Smooth muscle cell (in vitro differentiated cells): ENCODE results near the gene BLM. TPM values are rescaled to one million over a fixed set of nuclear protein-coding genes. Genes with fewer than 3 reads are reported as not detected.

Experiments used
- DNase-seq: peaks from one replicate; lab custom pipeline; 2025; ENCODE audit not compliant: unreplicated experiment; lab: John Stamatoyannopoulos, UW
- H2AFZ ChIP-seq: fragments of 200-600 bp; sonication (generic); 2 replicates; pipeline ENCODE4 v1.6.0; 2016; ENCODE audit warnings: antibody characterized with exemption, low read depth, mild to moderate bottlenecking
- H3F3A ChIP-seq: fragments of 200-600 bp; sonication (generic); 2 replicates; pipeline ENCODE4 v1.6.0; 2017; ENCODE audit warnings: antibody characterized with exemption, low read depth
- H3K27ac ChIP-seq: fragments of 200-600 bp; sonication (generic); 2 replicates; pipeline ENCODE4 v1.5.1; 2016; ENCODE audit warnings: low read depth, mild to moderate bottlenecking
- H3K27me3 ChIP-seq: fragments of 200-600 bp; sonication (generic); 2 replicates; pipeline ENCODE4 v1.6.1; 2016; ENCODE audit warnings: low read depth, mild to moderate bottlenecking
- H3K36me3 ChIP-seq: fragments of 200-600 bp; sonication (generic); 2 replicates; pipeline ENCODE4 v1.5.1; 2016; ENCODE audit warnings: low read depth
- H3K4me1 ChIP-seq: fragments of 200-600 bp; sonication (generic); 2 replicates; pipeline ENCODE4 v1.5.1; 2016; ENCODE audit warnings: low read depth
- H3K4me2 ChIP-seq: fragments of 200-600 bp; sonication (generic); 2 replicates; pipeline ENCODE4 v1.6.0; 2016; ENCODE audit warnings: mild to moderate bottlenecking
- H3K4me3 ChIP-seq: fragments of 200-600 bp; sonication (generic); 2 replicates; pipeline ENCODE4 v1.5.1; 2016; ENCODE audit warnings: mild to moderate bottlenecking
- H3K79me2 ChIP-seq: fragments of 200-600 bp; sonication (generic); 2 replicates; pipeline ENCODE4 v1.6.0; 2016; ENCODE audit warnings: low read depth, mild to moderate bottlenecking
- H3K9ac ChIP-seq: fragments of 200-600 bp; sonication (generic); 2 replicates; pipeline ENCODE4 v1.6.0; 2016; ENCODE audit warnings: low read depth
- H3K9me3 ChIP-seq: fragments of 200-600 bp; sonication (generic); replicated peaks from 2 replicates; pipeline ENCODE4 v1.5.1; 2016; ENCODE audit warnings: low read depth
- H4K20me1 ChIP-seq: fragments of 200-600 bp; sonication (generic); 2 replicates; pipeline ENCODE4 v1.6.0; 2016; ENCODE audit warnings: low read depth
- WGBS: methylation state at CpG from one replicate; pipeline ENCODE4 v1.1.7; 2016; ENCODE audit warnings: low lambda C conversion rate; 5-methylcytosine and 5-hydroxymethylcytosine counted together
- polyA plus RNA-seq: library from polyadenylated mRNA; unstranded; fragments of >200 nt; fragmentation: Nextera tagmentation; extraction: Ambion mirVana; gene quantifications from 2 replicates; pipeline ENCODE4 v1.2.1, GENCODE V29; 2016
- total RNA-seq: library from RNA; depleted of rRNA; stranded (reverse); fragments of >200 nt; gene quantifications from 2 replicates; pipeline ENCODE4 v1.2.3, GENCODE V29; 2014
- TF ChIP-seq, protein P1 (sequence below): fragments of 200-600 bp; sonication (generic); IDR thresholded peaks from 2 replicates; pipeline ENCODE4 v1.5.1; 2017; ENCODE audit warnings: borderline replicate concordance, mild to moderate bottlenecking, antibody characterized with exemption; ENCODE audit not compliant: insufficient read depth, poor library complexity, severe bottlenecking

The BLM gene
- total and polyA plus RNA-seq, 2 experiments from 2014 or later: 3.1 to 4.9 TPM

GRCh38 chr15:90698629-90699028 lies 18.5 kb upstream of the BLM start:
- Histone ChIP-seq H3F3A (no peaks in the 10 kb centered on the region), H3K27me3 (no peaks in the 10 kb centered on the region), H3K4me2 (no peak overlapping the region), H2AFZ (no peak overlapping the region), H3K9me3 (no peaks in the 10 kb centered on the region), H3K36me3 (no peaks in the 10 kb centered on the region), H3K4me1 (no peaks in the 10 kb centered on the region), H3K79me2 (no peaks in the 10 kb centered on the region), H3K9ac (no peak overlapping the region), H3K4me3 (no peak overlapping the region), H4K20me1 (no peaks in the 10 kb centered on the region), H3K27ac (no peak overlapping the region)
- WGBS: 95% methylated on average over 3 of the region's 3 CpGs
- TF ChIP-seq, protein P1, sequence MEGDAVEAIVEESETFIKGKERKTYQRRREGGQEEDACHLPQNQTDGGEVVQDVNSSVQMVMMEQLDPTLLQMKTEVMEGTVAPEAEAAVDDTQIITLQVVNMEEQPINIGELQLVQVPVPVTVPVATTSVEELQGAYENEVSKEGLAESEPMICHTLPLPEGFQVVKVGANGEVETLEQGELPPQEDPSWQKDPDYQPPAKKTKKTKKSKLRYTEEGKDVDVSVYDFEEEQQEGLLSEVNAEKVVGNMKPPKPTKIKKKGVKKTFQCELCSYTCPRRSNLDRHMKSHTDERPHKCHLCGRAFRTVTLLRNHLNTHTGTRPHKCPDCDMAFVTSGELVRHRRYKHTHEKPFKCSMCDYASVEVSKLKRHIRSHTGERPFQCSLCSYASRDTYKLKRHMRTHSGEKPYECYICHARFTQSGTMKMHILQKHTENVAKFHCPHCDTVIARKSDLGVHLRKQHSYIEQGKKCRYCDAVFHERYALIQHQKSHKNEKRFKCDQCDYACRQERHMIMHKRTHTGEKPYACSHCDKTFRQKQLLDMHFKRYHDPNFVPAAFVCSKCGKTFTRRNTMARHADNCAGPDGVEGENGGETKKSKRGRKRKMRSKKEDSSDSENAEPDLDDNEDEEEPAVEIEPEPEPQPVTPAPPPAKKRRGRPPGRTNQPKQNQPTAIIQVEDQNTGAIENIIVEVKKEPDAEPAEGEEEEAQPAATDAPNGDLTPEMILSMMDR: no peak
- DNase-seq: no peak

GRCh38 chr15:90701048-90701447 lies 16.1 kb upstream of the BLM start:
- Histone ChIP-seq H4K20me1 (no peaks in the 10 kb centered on the region), H3K9ac (no peak overlapping the region), H3K27me3 (no peaks in the 10 kb centered on the region), H3F3A (no peaks in the 10 kb centered on the region), H3K9me3 (no peaks in the 10 kb centered on the region), H3K4me1 (no peaks in the 10 kb centered on the region), H3K4me2 (no peak overlapping the region), H3K36me3 (no peaks in the 10 kb centered on the region), H2AFZ (no peak overlapping the region), H3K79me2 (no peaks in the 10 kb centered on the region), H3K4me3 (no peak overlapping the region), H3K27ac (no peak overlapping the region)
- DNase-seq: no peak
- 91% methylated on average over 2 of the region's 2 CpGs for WGBS
- TF ChIP-seq, protein P1: no peak

DNA sequence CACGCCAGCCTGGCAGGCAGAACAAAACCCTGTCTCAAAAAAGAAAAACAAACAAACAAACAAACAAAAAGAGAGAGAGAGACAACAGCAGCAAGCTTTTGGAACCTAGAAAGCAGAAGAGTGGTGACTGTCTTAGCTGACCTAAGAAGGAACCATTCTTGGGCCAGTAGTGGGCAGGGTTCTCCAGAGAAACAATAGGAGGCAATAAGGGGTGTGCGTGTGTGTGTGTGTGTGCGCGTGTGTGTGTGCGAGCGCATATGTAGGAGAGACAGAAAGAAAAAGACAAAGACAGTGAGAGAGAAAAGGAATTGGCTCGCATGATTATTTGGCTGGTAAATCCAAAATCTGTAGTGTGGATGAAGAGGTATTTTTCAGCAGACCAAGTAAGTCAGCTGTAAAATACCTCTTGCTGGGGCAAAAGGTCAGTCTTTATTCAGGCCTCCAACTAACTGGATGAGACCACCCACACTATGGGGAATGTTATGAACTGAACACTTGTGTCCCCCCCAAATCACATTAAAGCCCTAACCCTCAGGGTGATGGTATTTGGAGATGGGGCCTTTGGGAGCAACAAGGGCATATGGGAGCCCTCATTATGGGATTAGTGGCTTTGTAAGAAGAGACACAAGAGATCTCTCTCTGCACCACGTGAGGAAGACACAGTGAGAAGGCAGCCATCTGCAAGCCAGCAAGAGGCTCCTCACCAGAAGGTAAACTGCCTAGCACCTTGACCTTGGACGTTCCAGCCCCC lies 15.1 kb upstream of the BLM start:
- Histone ChIP-seq H3K4me3 (no peak overlapping the region), H3K4me2 (no peak overlapping the region), H3K27me3 (no peaks in the 10 kb centered on the region), H4K20me1 (no peaks in the 10 kb centered on the region), H3K4me1 (no peaks in the 10 kb centered on the region), H3K79me2 (no peaks in the 10 kb centered on the region), H3K9me3 (no peaks in the 10 kb centered on the region), H3K27ac (no peak overlapping the region), H3F3A (no peaks in the 10 kb centered on the region), H2AFZ (no peak overlapping the region), H3K9ac (no peak overlapping the region), H3K36me3 (no peaks in the 10 kb centered on the region)
- DNase-seq: no peak
- 92% methylated on average over 9 of the region's 9 CpGs for WGBS
- TF ChIP-seq, protein P1: no peak

- H3K4me2 ChIP-seq: no peak overlapping the region
- no peaks in the 10 kb centered on the region for H4K20me1 ChIP-seq
- H2AFZ ChIP-seq: no peak overlapping the region
- H3K27ac ChIP-seq: no peak overlapping the region
- H3K27me3 ChIP-seq: no peaks in the 10 kb centered on the region
- H3F3A ChIP-seq: no peaks in the 10 kb centered on the region
- H3K9me3 ChIP-seq: no peaks in the 10 kb centered on the region
- H3K79me2 ChIP-seq: no peaks in the 10 kb centered on the region
- H3K9ac ChIP-seq: no peak overlapping the region
- TF ChIP-seq, protein P1: no peak
- H3K36me3 ChIP-seq: no peaks in the 10 kb centered on the region
- WGBS: 94% methylated on average over 5 of the region's 5 CpGs
- no peaks in the 10 kb centered on the region for H3K4me1 ChIP-seq
- no peak for DNase-seq
- no peak overlapping the region for H3K4me3 ChIP-seq
These were observed 13.7 kb upstream of the BLM start for GRCh38 chr15:90703455-90703854.
